Keratinocyte (primary cell): Measurements from ENCODE around the gene SYNJ2. TPM values are rescaled to one million over a fixed set of nuclear protein-coding genes. Genes with fewer than 3 reads are reported as not detected.

Experiments
- DNase-seq: peaks from one replicate; pipeline ENCODE4 v3.0.0-alpha.2; 2011; ENCODE audit warnings: low read depth, missing footprints, low spot score
- FAIRE-seq: peaks from 2 replicates; lab custom pipeline; 2011; peaks lifted over from hg19 to GRCh38; lab: Jason Lieb, UNC
- H2AFZ ChIP-seq: 2 replicates; pipeline ENCODE4 v1.6.0; 2012; ENCODE audit warnings: low read length, control low read depth, inconsistent platforms; ENCODE audit not compliant: control insufficient read depth
- H3K27ac ChIP-seq: 2 replicates; pipeline ENCODE4 v1.5.1; 2011; ENCODE audit warnings: low read length; ENCODE audit not compliant: control insufficient read depth, insufficient read depth
- H3K27me3 ChIP-seq: 3 replicates; pipeline ENCODE4 v1.6.0; 2011; ENCODE audit warnings: low read length; ENCODE audit not compliant: control insufficient read depth, insufficient read depth; ENCODE audit errors: extremely low read depth
- H3K36me3 ChIP-seq, 2 experiments: 2 replicates in 1 of 2; 3 replicates in 1 of 2; pipeline ENCODE4 v1.5.1; 2011; ENCODE audit warnings: low read length in 2 of 2, mild to moderate bottlenecking in 1 of 2; ENCODE audit not compliant: control insufficient read depth in 2 of 2, insufficient read depth in 2 of 2; ENCODE audit errors: extremely low read depth in 1 of 2
- H3K4me1 ChIP-seq: 3 replicates; pipeline ENCODE4 v1.5.1; 2011; ENCODE audit warnings: low read length; ENCODE audit not compliant: control insufficient read depth, insufficient read depth; ENCODE audit errors: extremely low read depth
- H3K4me2 ChIP-seq: 3 replicates; pipeline ENCODE4 v1.6.0; 2011; ENCODE audit warnings: low read depth, low read length; ENCODE audit not compliant: control insufficient read depth, insufficient read depth; ENCODE audit errors: extremely low read depth
- H3K4me3 ChIP-seq, 3 experiments: fragments of 200-600 bp in 1 of 3; sonication (generic) in 1 of 3; 2 replicates in 2 of 3; 3 replicates in 1 of 3; pipeline ENCODE4 v1.5.1; 2011 to 2016; ENCODE audit warnings: low read length in 3 of 3, mild to moderate bottlenecking in 3 of 3, control low read depth in 2 of 3, inconsistent platforms in 1 of 3, low read depth in 1 of 3, mixed read lengths in 1 of 3, mixed run types in 1 of 3, moderate library complexity in 1 of 3; ENCODE audit not compliant: control insufficient read depth in 2 of 3, insufficient read depth in 2 of 3; ENCODE audit errors: extremely low read depth in 1 of 3
- H3K79me2 ChIP-seq: 2 replicates; pipeline ENCODE4 v1.6.0; 2012; ENCODE audit warnings: low read length; ENCODE audit not compliant: control insufficient read depth, insufficient read depth
- H3K9ac ChIP-seq: 3 replicates; pipeline ENCODE4 v1.6.0; 2011; ENCODE audit warnings: low read length; ENCODE audit not compliant: control insufficient read depth, insufficient read depth; ENCODE audit errors: extremely low read depth
- H3K9me1 ChIP-seq: 3 replicates; pipeline ENCODE4 v1.6.0; 2011; ENCODE audit warnings: low read length; ENCODE audit not compliant: control insufficient read depth, insufficient read depth; ENCODE audit errors: extremely low read depth
- H3K9me3 ChIP-seq: 2 replicates; pipeline ENCODE4 v1.5.1; 2012; ENCODE audit warnings: low read depth, low read length; ENCODE audit not compliant: control insufficient read depth
- H4K20me1 ChIP-seq: 3 replicates; pipeline ENCODE4 v1.6.0; 2011; ENCODE audit warnings: low read length; ENCODE audit not compliant: control insufficient read depth, insufficient read depth; ENCODE audit errors: extremely low read depth
- CTCF ChIP-seq, 3 experiments: IDR thresholded peaks in 1 of 3; conservative IDR thresholded peaks in 1 of 3; optimal IDR thresholded peaks in 1 of 3; 2 replicates in 2 of 3; 3 replicates in 1 of 3; pipeline versions ENCODE3 to v1.5.1; 2011; ENCODE audit warnings: low read length in 3 of 3, mild to moderate bottlenecking in 3 of 3, moderate library complexity in 2 of 3, control low read depth in 1 of 3, inconsistent platforms in 1 of 3; ENCODE audit not compliant: insufficient read depth in 2 of 3; ENCODE audit errors: extremely low read depth in 1 of 3
- EZH2 ChIP-seq: IDR thresholded peaks from one replicate; pipeline ENCODE4 v1.6.1; 2012; ENCODE audit warnings: inconsistent platforms, mild to moderate bottlenecking, low read length, moderate library complexity
- dilution Hi-C: fragments of 300-500 bp; cut with MboI; formaldehyde crosslinking; loops from one replicate; pipeline ENCODE4 v1.7.0; 2020; ENCODE audit warnings: low sequenced_read_pairs; ENCODE audit not compliant: extremely low pct_ligation_motif_present
- polyA plus RNA-seq, 5 experiments: library from polyadenylated mRNA; depleted of rRNA in 3 of 5; stranded (reverse) in 3 of 5; stranded (forward) in 1 of 5; unstranded in 1 of 5; fragments of >200 nt; gene quantifications; 1 replicate in 1 of 5; 2 replicates in 3 of 5; 3 replicates in 1 of 5; pipeline versions ENCODE4 v1.2.1 to v1.2.3, GENCODE V29; 2011 to 2012; ENCODE audit warnings: missing spikeins in 2 of 5, low read depth in 1 of 5, low replicate concordance in 1 of 5

The SYNJ2 gene
- polyA plus RNA-seq, 1 donor (not counting 4 experiments of a cell fraction or from before 2014, with no cell fraction given) = 8.6 TPM

DNA sequence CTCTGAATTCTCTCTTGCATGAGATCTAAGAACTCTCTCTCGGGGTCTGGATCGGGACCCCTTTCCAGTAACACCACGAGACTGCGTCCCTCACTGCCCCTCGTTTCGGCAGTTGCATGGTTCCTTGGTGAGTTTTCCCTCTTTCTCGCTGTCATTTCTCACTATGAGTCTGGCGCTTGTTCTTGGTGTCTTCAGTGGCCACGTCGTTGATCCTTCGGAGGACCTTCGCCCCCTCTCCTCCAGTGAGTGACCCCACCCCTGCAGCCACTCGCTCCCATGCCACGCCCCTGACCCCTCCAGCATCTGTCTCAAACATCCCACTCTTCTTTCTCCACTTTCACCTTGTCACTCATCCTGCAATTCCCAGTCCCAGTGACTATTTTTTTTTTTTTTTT is 23.0 kb downstream of the SYNJ2 start:
- Histone ChIP-seq H3K9ac (no peak overlapping the region), H4K20me1 (no peaks in the 10 kb centered on the region), H3K27ac (no peak overlapping the region), H3K36me3 (no peaks in the 10 kb centered on the region), H3K4me1 (peaks cover 35% of the 10 kb centered on the region), H2AFZ (no peak overlapping the region), H3K79me2 (peaks cover 29% of the 10 kb centered on the region), H3K4me2 (no peak overlapping the region), H3K9me1 (peaks cover 2% of the 10 kb centered on the region), H3K9me3 (no peaks in the 10 kb centered on the region), H3K27me3 (no peaks in the 10 kb centered on the region), H3K4me3 (no peak overlapping the region)
- TF ChIP-seq EZH2 (no peak), CTCF (optimal IDR thresholded peaks at IDR 0.05 in 1 of 3, IDR thresholded peaks at IDR 0.05 in 1 of 3, conservative IDR thresholded peaks at IDR 0.05 in 1 of 3; ENCODE audit: extremely low read depth in 1 of 3, insufficient read depth in 2 of 3, low read length in 3 of 3) (no peak)
- FAIRE-seq (no peak), DNase-seq (no peak)
- dilution Hi-C loops = no loop called here

GRCh38 chr6:158005626-158006180 is 24.0 kb downstream of the SYNJ2 start:
- dilution Hi-C loops = no loop called here
- Histone ChIP-seq H4K20me1 (no peaks in the 10 kb centered on the region), H3K9ac (no peak overlapping the region), H3K4me1 (peaks cover 35% of the 10 kb centered on the region), H3K9me1 (peaks cover 2% of the 10 kb centered on the region), H3K4me3 (no peak overlapping the region), H3K79me2 (peaks cover 29% of the 10 kb centered on the region), H3K27ac (no peak overlapping the region), H3K27me3 (no peaks in the 10 kb centered on the region), H3K4me2 (no peak overlapping the region), H2AFZ (no peak overlapping the region), H3K9me3 (no peaks in the 10 kb centered on the region), H3K36me3 (no peaks in the 10 kb centered on the region)
- TF ChIP-seq EZH2 (no peak), CTCF (optimal IDR thresholded peaks at IDR 0.05 in 1 of 3, IDR thresholded peaks at IDR 0.05 in 1 of 3, conservative IDR thresholded peaks at IDR 0.05 in 1 of 3; ENCODE audit: extremely low read depth in 1 of 3, insufficient read depth in 2 of 3, low read length in 3 of 3) (no peak)
- DNase-seq (no peak), FAIRE-seq (no peak)
